ENCODE results near the gene STK36.

STK36 gene

GRCh38 chr2:218748741-218749441, 77.0 kb downstream of the STK36 start:
- DNase-seq, result no peak

Measured in CD4-positive, alpha-beta T cell treated with Interleukin-6 for 4 hours (primary cell).